ENCODE results near the gene CACNB3.

The CACNB3 gene

GRCh38 chr12:48775299-48775698, 43.0 kb upstream of the CACNB3 start:
- no peak for TF ChIP-seq CTCF (IDR thresholded peaks at IDR 0.05; ENCODE audit: low read depth, low read length)
- H3K4me3 ChIP-seq (replicated peaks in 1 of 2; ENCODE audit: low read depth in 2 of 2, low read length in 2 of 2): no peak overlapping the region

GRCh38 chr12:48775991-48776649, 42.2 kb upstream of the CACNB3 start:
- DNase-seq (ENCODE audit: low read depth in 2 of 2): no peak
- TF ChIP-seq CTCF (IDR thresholded peaks at IDR 0.05; ENCODE audit: low read depth, low read length): no peak
- H3K4me3 ChIP-seq (replicated peaks in 1 of 2; ENCODE audit: low read depth in 2 of 2, low read length in 2 of 2): no peak overlapping the region

More at GRCh38 chr12:48775299-48775698, 43.0 kb upstream of the CACNB3 start:
- DNase-seq (ENCODE audit: low read depth in 2 of 2): no peak

- no peak for DNase-seq (ENCODE audit: low read depth in 2 of 2)
- H3K4me3 ChIP-seq (replicated peaks in 1 of 2; ENCODE audit: low read depth in 2 of 2, low read length in 2 of 2): no peak overlapping the region
- no peak for TF ChIP-seq CTCF (IDR thresholded peaks at IDR 0.05; ENCODE audit: low read depth, low read length)
These were observed 41.3 kb upstream of the CACNB3 start for GRCh38 chr12:48776956-48777355.

GRCh38 chr12:48777501-48778400, 40.5 kb upstream of the CACNB3 start:
- no peak for TF ChIP-seq CTCF (IDR thresholded peaks at IDR 0.05; ENCODE audit: low read depth, low read length)
- H3K4me3 ChIP-seq (replicated peaks in 1 of 2; ENCODE audit: low read depth in 2 of 2, low read length in 2 of 2): no peak overlapping the region
- no peak for DNase-seq (ENCODE audit: low read depth in 2 of 2)

GRCh38 chr12:48779869-48780268, 38.4 kb upstream of the CACNB3 start:
- no peak overlapping the region for H3K4me3 ChIP-seq (replicated peaks in 1 of 2; ENCODE audit: low read depth in 2 of 2, low read length in 2 of 2)
- peak; percentile 81 to 97 for DNase-seq (ENCODE audit: low read depth in 2 of 2)
- no peak for TF ChIP-seq CTCF (IDR thresholded peaks at IDR 0.05; ENCODE audit: low read depth, low read length)

- no peak for DNase-seq (ENCODE audit: low read depth in 2 of 2)
- no peak overlapping the region for H3K4me3 ChIP-seq (replicated peaks in 1 of 2; ENCODE audit: low read depth in 2 of 2, low read length in 2 of 2)
- TF ChIP-seq CTCF (IDR thresholded peaks at IDR 0.05; ENCODE audit: low read depth, low read length): no peak
These were observed 37.8 kb upstream of the CACNB3 start for GRCh38 chr12:48780381-48781025.

All from cardiac fibroblast (primary cell).